HG02840 (cell line): ENCODE results near the gene EVL.
"Not testable (repeated sequence)": the region's sequence is repeated elsewhere in the genome, so short reads cannot be mapped to it uniquely, and the experiment has no call there.

Experiments used
- ATAC-seq: cut with Tn5 transposase; IDR thresholded peaks from one replicate; pipeline ENCODE4 v1.9.1; 2021; ENCODE audit warnings: mild to moderate bottlenecking, moderate library complexity, moderate number of reproducible peaks; ENCODE audit not compliant: unreplicated experiment, low FRiP score

Gene EVL

GRCh38 chr14:100155756-100156616, 90.8 kb downstream of the EVL start:
- no peak for ATAC-seq

GRCh38 chr14:100156776-100157175, 91.6 kb downstream of the EVL start:
- no peak for ATAC-seq

DNA sequence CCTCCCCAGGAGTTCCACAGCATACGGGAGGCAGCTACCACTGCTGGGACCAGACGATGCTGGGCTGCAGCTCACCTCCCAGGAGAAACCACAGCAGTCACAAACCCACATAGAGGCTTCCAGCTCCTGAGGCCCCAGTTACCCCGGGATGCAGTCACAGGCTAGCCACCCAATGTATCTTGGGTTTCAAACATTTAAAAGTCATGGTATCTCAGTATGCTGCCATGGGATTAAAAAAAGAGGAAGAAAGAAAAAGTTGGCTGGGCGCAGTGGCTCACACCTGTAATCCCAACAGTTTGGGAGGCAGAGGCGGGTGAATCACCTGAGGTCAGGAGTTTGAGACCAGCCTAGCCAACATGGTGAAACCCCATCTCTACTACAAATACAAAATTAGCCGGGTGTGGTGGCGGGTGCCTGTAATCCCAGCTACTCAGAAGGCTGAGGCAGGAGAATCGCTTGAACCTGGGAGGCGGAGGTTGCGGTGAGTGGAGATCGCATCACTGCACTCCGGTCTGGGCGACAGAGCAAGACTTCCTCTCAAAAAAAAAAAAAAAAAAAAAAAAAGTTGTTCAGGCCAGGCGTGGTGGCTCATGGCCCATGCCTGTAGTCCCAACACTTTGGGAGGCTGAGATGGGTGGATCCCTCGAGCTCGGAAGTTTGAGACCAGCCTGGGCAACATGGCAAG, 92.5 kb downstream of the EVL start:
- not testable (repeated sequence) for ATAC-seq

GRCh38 chr14:100158566-100159093, 93.4 kb downstream of the EVL start:
- no peak for ATAC-seq

GRCh38 chr14:100159094-100159864, 94.1 kb downstream of the EVL start, which contains the start of gene DEGS2:
TSS of gene DEGS2 (minus strand) at chr14:100159645. CDS start at chr14:100159587, 58 bp downstream.
- ATAC-seq = no peak

DNA sequence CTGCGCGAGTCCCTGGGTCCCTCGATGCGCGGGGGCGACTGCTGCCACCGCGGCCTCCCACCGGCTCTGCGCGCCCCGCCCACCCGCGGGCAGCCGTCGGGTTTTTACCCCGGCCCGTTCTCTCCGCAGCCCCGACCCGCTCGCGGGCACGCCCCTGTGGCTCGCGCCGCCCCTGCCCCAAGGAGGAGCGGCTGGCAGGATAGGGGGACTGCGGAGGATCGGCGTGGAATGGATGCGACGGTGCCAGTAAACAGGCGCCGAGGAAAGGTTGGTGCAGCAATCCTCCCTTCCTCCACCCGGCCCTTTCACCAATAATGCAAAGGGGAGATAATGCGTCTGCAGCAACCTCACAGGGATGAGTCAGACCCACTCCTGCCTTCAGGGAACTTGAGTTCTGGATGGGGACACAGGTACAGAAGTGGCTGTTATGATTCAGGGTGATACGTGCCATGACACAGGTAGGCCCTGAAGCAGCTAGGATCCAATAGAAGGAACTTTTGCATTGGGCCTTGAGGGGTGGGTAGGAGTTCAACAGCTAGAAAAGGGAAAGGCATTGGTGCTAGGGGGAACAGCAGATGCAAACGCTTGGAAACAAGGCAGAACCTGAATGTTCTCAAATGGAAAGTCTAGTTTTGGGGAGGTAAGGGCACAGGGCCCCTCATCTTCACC, 94.8 kb downstream of the EVL start:
- ATAC-seq = no peak

GRCh38 chr14:100160534-100160916, 95.3 kb downstream of the EVL start:
- no peak for ATAC-seq

- ATAC-seq = no peak
These were observed 100.2 kb downstream of the EVL start for GRCh38 chr14:100165376-100165775.

GRCh38 chr14:100165831-100166440, 100.7 kb downstream of the EVL start:
- no peak for ATAC-seq

GRCh38 chr14:100168506-100168905, 103.3 kb downstream of the EVL start:
- ATAC-seq = no peak

DNA sequence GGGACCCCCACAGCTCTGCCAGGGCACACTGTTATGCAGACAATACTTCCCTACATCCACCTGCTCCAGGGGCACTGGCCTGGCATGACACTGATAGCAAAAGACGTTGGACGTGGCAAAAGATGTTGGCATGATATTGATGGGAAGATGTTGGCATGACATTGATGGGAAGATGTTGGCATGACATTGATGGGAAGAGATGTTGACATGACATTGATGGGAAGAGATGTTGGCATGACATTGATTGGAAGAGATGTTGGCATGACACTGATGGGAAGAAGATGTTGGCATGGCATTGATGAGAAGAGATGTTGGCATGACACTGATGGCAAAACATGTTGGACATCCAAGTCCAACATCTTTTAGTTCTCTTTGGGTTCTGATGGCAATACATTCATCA, 105.7 kb downstream of the EVL start:
- no peak for ATAC-seq

DNA sequence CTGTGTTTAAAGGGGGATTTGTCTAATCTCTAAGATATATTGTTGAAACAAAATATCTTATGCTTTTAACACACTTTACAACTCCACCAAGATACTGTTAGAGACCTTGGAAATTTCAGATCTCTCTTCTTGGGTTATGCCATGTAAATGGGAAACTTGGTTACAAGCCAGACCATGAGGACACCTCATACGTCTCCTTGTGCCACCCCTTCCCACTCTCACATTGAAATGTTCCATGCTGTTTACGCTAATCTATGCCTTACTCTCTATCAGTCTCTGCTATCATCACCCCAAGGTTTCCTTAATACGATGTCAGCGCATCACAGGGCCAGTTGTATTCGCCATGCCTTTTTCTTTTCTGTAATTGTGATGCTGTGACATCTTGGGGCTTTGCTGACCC, 107.6 kb downstream of the EVL start:
- no peak for ATAC-seq

DNA sequence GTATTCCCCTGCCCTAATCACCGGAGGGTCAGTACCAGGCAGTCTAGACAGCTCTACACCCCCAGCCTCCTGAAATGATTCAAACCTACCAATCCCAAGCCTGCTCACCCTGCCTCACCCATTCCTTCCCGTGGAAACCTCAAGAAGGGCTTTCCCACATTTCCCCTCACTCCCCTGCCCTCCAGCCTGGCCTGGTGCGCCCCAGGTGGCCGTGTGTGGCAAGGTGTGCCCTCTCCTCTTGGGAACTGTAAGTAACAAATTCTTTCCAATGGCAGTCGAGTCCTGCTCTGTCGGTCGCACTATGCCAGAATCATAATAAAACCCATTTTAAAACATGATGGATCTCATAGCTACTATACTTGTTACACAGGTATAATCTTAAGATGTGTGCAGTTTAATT, 108.1 kb downstream of the EVL start:
- ATAC-seq = no peak

DNA sequence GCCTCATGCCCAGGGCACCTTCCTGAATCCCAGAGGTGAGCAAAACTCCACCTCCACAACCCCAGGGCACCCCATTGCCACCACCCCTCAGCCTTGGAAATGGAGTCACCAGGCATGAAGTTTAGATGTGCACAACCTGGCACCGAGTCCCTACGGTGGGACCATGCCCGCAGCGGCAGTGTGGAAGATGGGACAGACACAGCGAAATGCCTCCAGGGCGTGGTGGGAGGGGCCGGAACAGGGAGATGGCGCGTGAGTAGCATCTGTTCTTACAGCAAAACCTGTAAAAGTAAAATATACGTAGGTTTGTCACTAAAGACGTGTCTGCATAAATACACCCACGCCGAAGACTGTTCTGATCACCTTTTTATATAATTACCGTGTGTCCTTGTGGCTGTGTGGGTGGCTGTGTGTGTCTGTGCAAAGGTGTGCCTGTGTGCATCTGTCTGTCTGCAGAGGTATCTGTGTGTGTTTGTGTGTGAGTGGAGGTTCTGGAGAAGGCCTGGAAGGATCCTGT, 111.6 kb downstream of the EVL start:
- ATAC-seq = no peak

GRCh38 chr14:100178691-100179090, 113.5 kb downstream of the EVL start:
- no peak for ATAC-seq

- not testable (repeated sequence) for ATAC-seq
These were observed 115.4 kb downstream of the EVL start for GRCh38 chr14:100180671-100181070.

DNA sequence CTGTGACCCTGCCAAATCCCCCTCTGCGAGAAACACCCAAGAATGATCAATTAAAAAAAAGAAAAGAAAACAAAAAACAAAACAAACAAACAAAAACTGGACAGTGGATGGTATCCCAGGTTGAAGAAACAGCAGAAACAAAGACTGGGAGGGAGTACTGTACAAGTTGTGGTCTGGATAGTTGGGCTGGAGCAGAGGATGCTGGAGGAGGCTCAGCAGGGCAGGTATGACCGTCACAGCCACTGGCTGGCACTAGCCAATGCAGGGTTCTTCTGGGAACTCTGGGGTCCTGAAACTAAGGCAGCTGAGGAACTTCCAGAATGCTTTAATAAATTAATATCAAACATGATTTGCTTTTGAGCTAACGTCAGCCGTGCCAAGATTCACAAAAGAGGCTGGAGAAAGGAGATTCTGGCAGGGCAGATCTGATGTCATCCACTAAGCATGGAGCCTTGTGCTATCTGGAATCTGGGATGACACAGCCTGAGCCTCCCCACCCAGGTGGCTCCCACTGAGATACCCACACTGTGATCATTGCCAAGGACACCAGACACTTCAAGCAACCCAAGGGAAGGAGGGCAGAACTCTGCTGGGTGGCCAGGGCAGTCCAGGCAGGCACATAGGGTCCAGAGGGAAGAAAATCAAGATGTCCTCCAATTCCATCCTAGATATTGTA, 116.8 kb downstream of the EVL start:
- not testable (repeated sequence) for ATAC-seq

DNA sequence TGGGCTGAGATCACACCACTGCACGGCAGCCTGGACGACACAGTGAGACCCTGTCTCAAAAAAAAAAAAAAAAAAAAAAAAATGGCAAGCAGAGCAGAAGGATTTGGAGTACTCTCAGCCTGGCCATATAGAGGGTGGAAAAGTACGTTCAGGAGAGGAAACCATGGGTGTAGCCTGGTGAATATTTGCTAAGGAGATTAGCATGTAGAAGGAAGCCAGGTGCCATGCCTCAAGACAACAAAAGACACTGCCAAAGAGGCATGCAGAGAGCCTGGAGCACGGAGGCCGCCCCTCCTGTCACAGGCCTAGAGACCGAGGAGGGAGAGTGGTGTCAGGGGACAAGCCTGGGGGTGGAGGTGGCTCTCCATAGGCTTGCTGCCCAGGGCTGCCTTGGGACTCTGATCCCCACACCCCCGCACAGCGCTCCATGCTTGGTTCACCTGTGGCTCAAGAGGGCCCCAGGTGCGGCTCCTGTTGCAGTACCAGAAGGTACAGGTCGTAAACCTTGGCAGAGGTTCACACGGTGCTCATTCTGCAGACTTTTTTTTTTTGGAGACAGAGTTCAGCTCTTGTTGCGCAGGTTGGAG, 122.1 kb downstream of the EVL start:
- no peak for ATAC-seq
